B cell (primary cell): ENCODE results near the gene SAG. TPM values are rescaled to one million over a fixed set of nuclear protein-coding genes. Genes with fewer than 3 reads are reported as not detected.

Experiments
- ATAC-seq: fragments of 200-7000 bp; cut with Tn5 transposase; one replicate; pipeline ENCODE4 v1.10.0; 2021; ENCODE audit warnings: low read depth, mild to moderate bottlenecking, moderate number of reproducible peaks, moderate library complexity
- CTCF ChIA-PET: fragments of 350-600 bp; sonication (Branson Sonifier 250); formaldehyde crosslinking; loops from one replicate; lab custom pipeline; 2021; ENCODE audit warnings: antibody characterized with exemption, inconsistent platforms; lab: Charles Lee
- POLR2A ChIA-PET: fragments of 350-600 bp; sonication (Branson Sonifier 250); formaldehyde crosslinking; loops from one replicate; lab custom pipeline; 2021; ENCODE audit warnings: antibody characterized with exemption; lab: Charles Lee
- DNase-seq: peaks from one replicate; pipeline ENCODE4 v3.0.0; 2013
- H2AFZ ChIP-seq: 2 replicates; pipeline ENCODE4 v1.6.1; 2012; ENCODE audit warnings: mild to moderate bottlenecking, low read depth, low read length; ENCODE audit not compliant: insufficient read depth, poor library complexity, severe bottlenecking
- H3K27ac ChIP-seq, 2 donors: 1 replicate in 1 of 2; 2 replicates in 1 of 2; pipeline ENCODE4 v1.5.1; 2012 to 2013; ENCODE audit warnings: low read length in 2 of 2, mild to moderate bottlenecking in 2 of 2, moderate library complexity in 1 of 2
- H3K27me3 ChIP-seq, 4 experiments: fragments of 200-600 bp in 1 of 4; sonication (generic) in 1 of 4; replicated peaks in 1 of 4; 1 replicate in 2 of 4; 2 replicates in 2 of 4; pipeline versions ENCODE4 v1.6.1 to v1.7.0; 2013 to 2016; ENCODE audit warnings: low read length in 3 of 4, mild to moderate bottlenecking in 2 of 4, mixed read lengths in 1 of 4, moderate library complexity in 1 of 4; ENCODE audit not compliant: insufficient read depth in 4 of 4, control insufficient read depth in 3 of 4; ENCODE audit errors: control extremely low read depth in 1 of 4
- H3K36me3 ChIP-seq, 2 experiments: replicated peaks in 1 of 2; 1 replicate in 1 of 2; 2 replicates in 1 of 2; pipeline versions ENCODE4 v1.6.1 to v1.7.1; 2013; ENCODE audit warnings: low read length in 1 of 2; ENCODE audit not compliant: insufficient read depth in 2 of 2, control insufficient read depth in 1 of 2; ENCODE audit errors: control extremely low read depth in 1 of 2, extremely low read depth in 1 of 2
- H3K4me1 ChIP-seq, 2 donors: fragments of 200-600 bp in 1 of 2; sonication (generic) in 1 of 2; 1 replicate in 1 of 2; 2 replicates in 1 of 2; pipeline versions ENCODE4 v1.5.1 to v1.6.1; 2013 to 2017; ENCODE audit warnings: low read length in 2 of 2; ENCODE audit not compliant: control insufficient read depth in 2 of 2, insufficient read depth in 2 of 2
- H3K4me2 ChIP-seq: replicated peaks from 2 replicates; pipeline ENCODE3; 2012; ENCODE audit warnings: mild to moderate bottlenecking, low read depth, low read length; ENCODE audit not compliant: poor library complexity, severe bottlenecking
- H3K4me3 ChIP-seq, 5 experiments: fragments of 200-600 bp in 1 of 5; sonication (generic) in 1 of 5; 1 replicate in 3 of 5; 2 replicates in 2 of 5; pipeline versions ENCODE4 v1.5.1 to v1.7.0; 2011 to 2016; ENCODE audit warnings: low read length in 4 of 5, mild to moderate bottlenecking in 4 of 5, low read depth in 2 of 5, control low read depth in 1 of 5, moderate library complexity in 1 of 5; ENCODE audit not compliant: insufficient read depth in 1 of 5; ENCODE audit errors: control extremely low read depth in 1 of 5, extremely low read depth in 1 of 5
- H3K79me2 ChIP-seq: fragments of 200-600 bp; sonication (generic); one replicate; pipeline ENCODE4 v1.6.0; 2016; ENCODE audit warnings: low read length; ENCODE audit not compliant: control insufficient read depth, insufficient read depth
- H3K9ac ChIP-seq: fragments of 200-600 bp; sonication (generic); 2 replicates; pipeline ENCODE4 v1.6.1; 2017; ENCODE audit warnings: mild to moderate bottlenecking, low read length, moderate library complexity
- H3K9me3 ChIP-seq, 3 donors: one replicate each; pipeline versions ENCODE4 v1.6.1 to v1.7.1; 2013; ENCODE audit warnings: low read length in 2 of 3; ENCODE audit not compliant: control insufficient read depth in 2 of 3, insufficient read depth in 1 of 3; ENCODE audit errors: control extremely low read depth in 1 of 3
- H4K20me1 ChIP-seq: 2 replicates; pipeline ENCODE4 v1.6.0; 2012; ENCODE audit warnings: mild to moderate bottlenecking, low read length; ENCODE audit not compliant: insufficient read depth, control insufficient read depth, poor library complexity, severe bottlenecking
- H3K27ac Mint-ChIP-seq: one replicate; pipeline ENCODE4 v1.8.0; 2021; ENCODE audit warnings: mixed read lengths
- H3K27me3 Mint-ChIP-seq: one replicate; pipeline ENCODE4 v1.8.0; 2021; ENCODE audit warnings: mixed read lengths
- H3K4me1 Mint-ChIP-seq: one replicate; pipeline ENCODE4 v1.8.0; 2021; ENCODE audit warnings: mixed read lengths
- H3K4me3 Mint-ChIP-seq: one replicate; pipeline ENCODE4 v1.8.0; 2021; ENCODE audit warnings: mixed read lengths
- H3K9me3 Mint-ChIP-seq: one replicate; pipeline ENCODE4 v1.8.0; 2022; ENCODE audit warnings: mixed read lengths; ENCODE audit not compliant: insufficient read depth
- CTCF ChIP-seq: fragments of 200-600 bp; IDR thresholded peaks from one replicate; pipeline ENCODE4 v1.8.0; 2022; ENCODE audit warnings: antibody characterized with exemption, mild to moderate bottlenecking
- EZH2 ChIP-seq: IDR thresholded peaks from 2 replicates; pipeline ENCODE4 v1.6.1; 2012; ENCODE audit warnings: borderline replicate concordance, low read depth, mild to moderate bottlenecking, moderate library complexity, low read length; ENCODE audit not compliant: insufficient read depth, poor library complexity, severe bottlenecking
- WGBS: methylation state at CpG from one replicate; pipeline ENCODE4 v1.1.5; 2013; ENCODE audit warnings: missing lambda C conversion rate; ENCODE audit not compliant: insufficient coverage; 5-methylcytosine and 5-hydroxymethylcytosine counted together
- intact Hi-C: fragments of 100-400 bp; cut with micrococcal nuclease; formaldehyde crosslinking; loops from one replicate; pipeline ENCODE4 v1.10.0; 2022
- polyA plus RNA-seq: library from polyadenylated mRNA; depleted of rRNA; stranded (reverse); fragments of >200 nt; gene quantifications from 2 replicates; pipeline ENCODE4 v1.2.3, GENCODE V29; 2012
- total RNA-seq, 2 donors: library from RNA; stranded (reverse); fragments of 120-200 nt in 1 of 2; gene quantifications; 1 replicate in 1 of 2; 2 replicates in 1 of 2; pipeline versions ENCODE4 v1.2.3 to v1.2.4, GENCODE V29; 2013 to 2022

Gene SAG
- total and polyA plus RNA-seq, 2 donors (not counting 1 experiment from before 2014, with no cell fraction given) = 0.03 to 0.17 TPM

- Histone ChIP-seq H4K20me1 (no peaks in the 10 kb centered on the region), H3K4me1 (peaks cover 40 to 65% of the 10 kb centered on the region in 2 donors), H3K9me3 (no peaks in the 10 kb centered on the region), H3K27ac (peak overlapping the region in 1 of 2 donors; percentile 29), H3K9ac (no peak overlapping the region), H3K36me3 (no peaks in the 10 kb centered on the region), H3K4me2 (peak overlapping the region; percentile 60), H3K79me2 (no peaks in the 10 kb centered on the region), H3K4me3 (no peak overlapping the region), H3K27me3 (no peaks in the 10 kb centered on the region), H2AFZ (no peak overlapping the region)
- ChIA-PET CTCF (interaction anchor here (0.6 to 2.0 kb wide), 2 partner anchors 8 to 18 kb away, joined by 4 to 8 read pairs; no protein-coding TSS in a partner anchor), POLR2A (interaction anchor here (0.9 to 2.0 kb wide), 2 partner anchors 10 to 15 kb away, joined by 4 to 9 read pairs; partner anchors contain the start of gene DGKD)
- intact Hi-C loops = loop anchor here (1.0 kb wide), 1 partner anchor 8 kb away; no protein-coding TSS in a partner anchor
- TF ChIP-seq CTCF (no peak), EZH2 (no peak)
- Mint-ChIP-seq H3K27me3 (no peaks in the 10 kb centered on the region), H3K9me3 (no peaks in the 10 kb centered on the region), H3K4me3 (peak overlapping the region; percentile 40), H3K27ac (peak overlapping the region; percentile 60), H3K4me1 (peaks cover 71% of the 10 kb centered on the region)
- WGBS = 60% methylated on average over 1 of the region's 3 CpGs
- peak; percentile 62 for DNase-seq
- ATAC-seq = peak; percentile 75
These were observed 31.3 kb downstream of the SAG start for GRCh38 chr2:233338812-233339368.

GRCh38 chr2:233339427-233339826 lies 31.8 kb downstream of the SAG start:
- H3K79me2 ChIP-seq = no peaks in the 10 kb centered on the region
- H3K4me3 Mint-ChIP-seq = peak overlapping the region; percentile 40
- H3K36me3 ChIP-seq = no peaks in the 10 kb centered on the region
- peaks cover 35 to 60% of the 10 kb centered on the region in 2 donors for H3K4me1 ChIP-seq
- CTCF ChIA-PET = interaction anchor here (1.0 to 2.0 kb wide), 2 partner anchors 8 to 14 kb away, joined by 3 to 8 read pairs; no protein-coding TSS in a partner anchor
- peak overlapping the region in 1 of 2 donors; percentile 29 for H3K27ac ChIP-seq
- peak overlapping the region; percentile 53 for H3K27ac Mint-ChIP-seq
- no peak overlapping the region for H2AFZ ChIP-seq
- no peak overlapping the region for H3K9ac ChIP-seq
- no peak for DNase-seq
- WGBS = no CpG with 5 or more reads among the region's 3 CpGs
- ATAC-seq = no peak
- no peaks in the 10 kb centered on the region for H3K27me3 Mint-ChIP-seq
- intact Hi-C loops = loop anchor here (1.0 kb wide), 1 partner anchor 8 kb away; no protein-coding TSS in a partner anchor
- H3K4me3 ChIP-seq = no peak overlapping the region
- no peaks in the 10 kb centered on the region for H3K9me3 Mint-ChIP-seq
- peak overlapping the region; percentile 60 for H3K4me2 ChIP-seq
- H3K4me1 Mint-ChIP-seq = peaks cover 66% of the 10 kb centered on the region
- no peaks in the 10 kb centered on the region for H3K9me3 ChIP-seq
- no peaks in the 10 kb centered on the region for H4K20me1 ChIP-seq
- no peaks in the 10 kb centered on the region for H3K27me3 ChIP-seq
- POLR2A ChIA-PET = interaction anchor here (0.9 to 2.0 kb wide), 2 partner anchors 10 to 14 kb away, joined by 4 to 9 read pairs; partner anchors contain the start of gene DGKD
- no peak for TF ChIP-seq CTCF
- no peak for TF ChIP-seq EZH2
